ENCODE data around the gene PRR5L. TPM values are rescaled to one million over a fixed set of nuclear protein-coding genes. Genes with fewer than 3 reads are reported as not detected.

PRR5L gene
- total and polyA plus RNA-seq, 5 donors from 2014 or later, result 0.76 to 15.1 (median 1.1) TPM; not detected in 1

- DNase-seq (no peak), ATAC-seq (ENCODE audit: low read depth in 2 of 2) (no peak)
- H3K36me3 ChIP-seq (ENCODE audit: control insufficient read depth, insufficient read depth, low read length), result no peaks in the 10 kb centered on the region
- no peaks in the 10 kb centered on the region for H3K27me3 Mint-ChIP-seq
- no peaks in the 10 kb centered on the region for H3K4me1 Mint-ChIP-seq
- no peaks in the 10 kb centered on the region for H3K27me3 ChIP-seq (ENCODE audit: control insufficient read depth, insufficient read depth, low read length)
- peaks cover 0 to 5% (median 2%) of the 10 kb centered on the region in 7 donors for H3K9me3 Mint-ChIP-seq
- no peaks in the 10 kb centered on the region for H3K4me1 ChIP-seq (ENCODE audit: control insufficient read depth, insufficient read depth, low read length, poor library complexity, severe bottlenecking)
- no peak overlapping the region for H3K4me3 Mint-ChIP-seq
- H3K4me3 ChIP-seq (ENCODE audit: low read depth, low read length), result no peak overlapping the region
- no peak overlapping the region for H3K27ac ChIP-seq (ENCODE audit: insufficient read depth, low read length, poor library complexity, severe bottlenecking)
- no peak overlapping the region for H3K27ac Mint-ChIP-seq
- H3K36me3 Mint-ChIP-seq, result no peaks in the 10 kb centered on the region
- peaks cover 0 to 4% of the 10 kb centered on the region in 2 experiments for H3K9me3 ChIP-seq (ENCODE audit: control insufficient read depth in 2 of 2, low read length in 2 of 2)
These were observed 147.6 kb downstream of the PRR5L start for GRCh38 chr11:36443661-36444060.

DNA sequence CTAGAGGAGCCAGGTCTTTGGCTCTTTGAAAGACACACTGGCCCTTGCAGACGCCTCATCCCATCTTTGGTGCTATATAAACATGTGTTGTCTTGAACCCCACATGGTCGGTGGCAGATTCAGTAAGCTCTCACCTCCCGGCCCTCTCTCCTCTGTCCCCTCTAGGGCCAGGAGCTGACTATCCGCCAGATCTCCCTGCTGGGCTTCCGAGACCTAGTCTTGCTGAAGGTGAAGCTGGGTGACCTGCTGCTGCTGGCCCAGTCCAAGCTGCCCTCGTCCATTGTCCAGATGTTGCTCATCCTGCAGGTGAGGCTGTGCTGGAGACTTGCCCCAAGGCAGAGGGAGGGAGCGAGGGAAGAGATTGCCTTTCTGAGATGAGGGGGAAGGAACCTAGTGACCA lies 150.0 kb downstream of the PRR5L start:
- H3K9me3 ChIP-seq (ENCODE audit: control insufficient read depth in 2 of 2, low read length in 2 of 2), result peaks cover 0 to 4% of the 10 kb centered on the region in 2 experiments
- Mint-ChIP-seq H3K27me3 (peaks cover 4% of the 10 kb centered on the region), H3K27ac (no peak overlapping the region), H3K4me3 (no peak overlapping the region), H3K36me3 (no peaks in the 10 kb centered on the region), H3K4me1 (peaks cover 0 to 13% (median 2%) of the 10 kb centered on the region in 4 donors), H3K9me3 (peaks cover 0 to 4% (median 0%) of the 10 kb centered on the region in 7 donors)
- DNase-seq, result no peak
- no peak overlapping the region for H3K4me3 ChIP-seq (ENCODE audit: low read depth, low read length)
- no peaks in the 10 kb centered on the region for H3K4me1 ChIP-seq (ENCODE audit: control insufficient read depth, insufficient read depth, low read length, poor library complexity, severe bottlenecking)
- no peak for ATAC-seq (ENCODE audit: low read depth in 2 of 2)
- H3K36me3 ChIP-seq (ENCODE audit: control insufficient read depth, insufficient read depth, low read length), result no peaks in the 10 kb centered on the region
- no peak overlapping the region for H3K27ac ChIP-seq (ENCODE audit: insufficient read depth, low read length, poor library complexity, severe bottlenecking)
- H3K27me3 ChIP-seq (ENCODE audit: control insufficient read depth, insufficient read depth, low read length), result no peaks in the 10 kb centered on the region

GRCh38 chr11:36447514-36447913 lies 151.4 kb downstream of the PRR5L start:
- Histone ChIP-seq H3K27ac (ENCODE audit: insufficient read depth, low read length, poor library complexity, severe bottlenecking) (no peak overlapping the region), H3K9me3 (ENCODE audit: control insufficient read depth in 2 of 2, low read length in 2 of 2) (no peaks in the 10 kb centered on the region), H3K27me3 (ENCODE audit: control insufficient read depth, insufficient read depth, low read length) (no peaks in the 10 kb centered on the region), H3K4me1 (ENCODE audit: control insufficient read depth, insufficient read depth, low read length, poor library complexity, severe bottlenecking) (no peaks in the 10 kb centered on the region), H3K36me3 (ENCODE audit: control insufficient read depth, insufficient read depth, low read length) (no peaks in the 10 kb centered on the region), H3K4me3 (ENCODE audit: low read depth, low read length) (no peak overlapping the region)
- H3K27me3 Mint-ChIP-seq, result peaks cover 4% of the 10 kb centered on the region
- peaks cover 0 to 3% (median 0%) of the 10 kb centered on the region in 7 donors for H3K9me3 Mint-ChIP-seq
- no peak overlapping the region for H3K27ac Mint-ChIP-seq
- DNase-seq (no peak), ATAC-seq (ENCODE audit: low read depth in 2 of 2) (no peak)
- H3K36me3 Mint-ChIP-seq, result no peaks in the 10 kb centered on the region
- H3K4me1 Mint-ChIP-seq, result peaks cover 0 to 18% (median 5%) of the 10 kb centered on the region in 4 donors
- H3K4me3 Mint-ChIP-seq, result no peak overlapping the region

DNA sequence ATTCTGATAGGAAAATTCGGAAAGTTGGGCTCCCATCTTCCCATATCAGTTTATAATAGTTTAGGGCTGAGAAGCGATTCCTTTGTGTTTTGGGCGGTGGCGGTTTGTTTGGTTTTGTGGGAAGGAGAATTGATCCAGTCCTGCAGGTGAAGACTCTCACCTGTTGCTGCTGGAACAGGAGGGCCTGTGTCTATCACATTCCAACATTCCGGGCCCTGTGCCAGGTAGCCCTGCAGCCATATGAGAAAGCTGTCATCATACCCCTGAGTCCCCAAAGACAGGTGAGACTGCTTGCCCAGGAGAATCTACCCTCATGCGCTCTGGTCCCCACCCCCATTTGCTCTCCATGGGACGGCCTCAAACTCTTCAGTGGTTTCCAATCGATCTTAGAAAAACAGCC lies 151.9 kb downstream of the PRR5L start:
- ATAC-seq (ENCODE audit: low read depth in 2 of 2), result no peak
- no peak overlapping the region for H3K4me3 Mint-ChIP-seq
- no peak for DNase-seq
- Histone ChIP-seq H3K27ac (ENCODE audit: insufficient read depth, low read length, poor library complexity, severe bottlenecking) (no peak overlapping the region), H3K4me1 (ENCODE audit: control insufficient read depth, insufficient read depth, low read length, poor library complexity, severe bottlenecking) (no peaks in the 10 kb centered on the region), H3K9me3 (ENCODE audit: control insufficient read depth in 2 of 2, low read length in 2 of 2) (no peaks in the 10 kb centered on the region), H3K27me3 (ENCODE audit: control insufficient read depth, insufficient read depth, low read length) (no peaks in the 10 kb centered on the region), H3K4me3 (ENCODE audit: low read depth, low read length) (no peak overlapping the region), H3K36me3 (ENCODE audit: control insufficient read depth, insufficient read depth, low read length) (no peaks in the 10 kb centered on the region)
- peaks cover 0 to under 1% (median 0%) of the 10 kb centered on the region in 7 donors for H3K9me3 Mint-ChIP-seq
- no peak overlapping the region for H3K27ac Mint-ChIP-seq
- H3K36me3 Mint-ChIP-seq, result no peaks in the 10 kb centered on the region
- peaks cover 0 to 23% (median 6%) of the 10 kb centered on the region in 4 donors for H3K4me1 Mint-ChIP-seq
- peaks cover 4% of the 10 kb centered on the region for H3K27me3 Mint-ChIP-seq

GRCh38 chr11:36449561-36450096 lies 153.5 kb downstream of the PRR5L start:
- H3K4me3 Mint-ChIP-seq, result peak overlapping the region in 2 of 4 donors; percentile 66 to 70
- Histone ChIP-seq H3K27me3 (ENCODE audit: control insufficient read depth, insufficient read depth, low read length) (no peaks in the 10 kb centered on the region), H3K4me1 (ENCODE audit: control insufficient read depth, insufficient read depth, low read length, poor library complexity, severe bottlenecking) (no peaks in the 10 kb centered on the region), H3K4me3 (ENCODE audit: low read depth, low read length) (peak overlapping the region; percentile 11), H3K27ac (ENCODE audit: insufficient read depth, low read length, poor library complexity, severe bottlenecking) (no peak overlapping the region), H3K36me3 (ENCODE audit: control insufficient read depth, insufficient read depth, low read length) (no peaks in the 10 kb centered on the region), H3K9me3 (ENCODE audit: control insufficient read depth in 2 of 2, low read length in 2 of 2) (no peaks in the 10 kb centered on the region)
- no peak for DNase-seq
- peak overlapping the region; percentile 0 to 84 (median 77) for H3K27ac Mint-ChIP-seq
- peaks cover 4% of the 10 kb centered on the region for H3K27me3 Mint-ChIP-seq
- no peaks in the 10 kb centered on the region for H3K9me3 Mint-ChIP-seq
- no peaks in the 10 kb centered on the region for H3K36me3 Mint-ChIP-seq
- peaks cover 0 to 29% (median 8%) of the 10 kb centered on the region in 4 donors for H3K4me1 Mint-ChIP-seq
- ATAC-seq (ENCODE audit: low read depth in 2 of 2), result no peak

DNA sequence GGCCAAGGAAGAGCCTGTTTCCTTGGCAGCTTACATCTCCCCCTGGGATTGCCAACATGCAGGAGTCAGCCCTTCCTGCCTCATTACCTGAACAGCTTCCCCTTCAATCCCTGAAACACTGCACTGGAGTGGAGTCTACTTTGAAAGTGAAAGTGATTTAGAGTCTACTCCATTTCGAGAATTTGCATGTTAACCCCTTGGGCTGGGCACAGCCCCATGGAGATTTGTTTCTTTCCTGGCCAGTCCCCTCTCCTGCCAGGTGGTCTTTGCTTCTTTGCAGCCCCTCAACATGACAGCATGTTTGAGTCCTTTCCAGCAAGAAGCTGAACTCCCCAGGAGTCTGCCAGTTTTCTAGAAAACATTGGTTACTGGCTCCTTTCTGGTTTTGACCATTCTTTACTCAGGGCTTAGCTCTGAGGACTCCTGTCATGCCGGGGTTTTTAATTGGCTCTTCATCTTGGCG lies 154.1 kb downstream of the PRR5L start:
- peaks cover 4% of the 10 kb centered on the region for H3K27me3 Mint-ChIP-seq
- DNase-seq, result peak in 1 of 3 donors; percentile 11
- peaks cover 0 to 29% (median 8%) of the 10 kb centered on the region in 4 donors for H3K4me1 Mint-ChIP-seq
- no peak for ATAC-seq (ENCODE audit: low read depth in 2 of 2)
- no peaks in the 10 kb centered on the region for H3K9me3 Mint-ChIP-seq
- peak overlapping the region in 2 of 4 donors; percentile 66 to 70 for H3K4me3 Mint-ChIP-seq
- H3K27me3 ChIP-seq (ENCODE audit: control insufficient read depth, insufficient read depth, low read length), result no peaks in the 10 kb centered on the region
- no peaks in the 10 kb centered on the region for H3K4me1 ChIP-seq (ENCODE audit: control insufficient read depth, insufficient read depth, low read length, poor library complexity, severe bottlenecking)
- no peaks in the 10 kb centered on the region for H3K36me3 ChIP-seq (ENCODE audit: control insufficient read depth, insufficient read depth, low read length)
- peak overlapping the region; percentile 11 for H3K4me3 ChIP-seq (ENCODE audit: low read depth, low read length)
- H3K27ac Mint-ChIP-seq, result peak overlapping the region; percentile 0 to 84 (median 77)
- no peaks in the 10 kb centered on the region for H3K9me3 ChIP-seq (ENCODE audit: control insufficient read depth in 2 of 2, low read length in 2 of 2)
- H3K36me3 Mint-ChIP-seq, result no peaks in the 10 kb centered on the region
- no peak overlapping the region for H3K27ac ChIP-seq (ENCODE audit: insufficient read depth, low read length, poor library complexity, severe bottlenecking)

DNA sequence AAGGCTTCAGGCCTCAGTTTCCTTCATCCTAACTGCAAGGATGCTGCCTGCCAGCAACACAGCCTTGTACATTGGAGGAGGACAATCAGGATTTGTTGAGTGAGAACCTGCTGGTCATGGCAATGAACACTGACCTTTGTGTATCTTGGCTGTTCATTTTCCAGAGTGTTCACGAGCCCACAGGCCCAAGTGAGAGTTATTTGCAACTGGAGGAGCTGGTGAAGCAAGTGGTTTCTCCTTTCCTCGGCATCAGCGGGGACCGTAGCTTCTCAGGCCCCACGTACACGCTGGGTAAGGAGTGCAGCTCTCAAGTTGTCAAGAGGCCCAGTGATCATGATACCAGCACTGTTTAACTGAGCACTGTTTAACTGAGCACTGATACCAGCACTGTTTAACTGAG lies 155.0 kb downstream of the PRR5L start:
- Histone ChIP-seq H3K36me3 (ENCODE audit: control insufficient read depth, insufficient read depth, low read length) (no peaks in the 10 kb centered on the region), H3K9me3 (ENCODE audit: control insufficient read depth in 2 of 2, low read length in 2 of 2) (no peaks in the 10 kb centered on the region), H3K4me1 (ENCODE audit: control insufficient read depth, insufficient read depth, low read length, poor library complexity, severe bottlenecking) (no peaks in the 10 kb centered on the region), H3K4me3 (ENCODE audit: low read depth, low read length) (no peak overlapping the region), H3K27me3 (ENCODE audit: control insufficient read depth, insufficient read depth, low read length) (no peaks in the 10 kb centered on the region), H3K27ac (ENCODE audit: insufficient read depth, low read length, poor library complexity, severe bottlenecking) (no peak overlapping the region)
- Mint-ChIP-seq H3K27me3 (peaks cover 4% of the 10 kb centered on the region), H3K36me3 (no peaks in the 10 kb centered on the region), H3K4me1 (peaks cover 0 to 29% (median 8%) of the 10 kb centered on the region in 4 donors), H3K27ac (no peak overlapping the region), H3K4me3 (no peak overlapping the region), H3K9me3 (no peaks in the 10 kb centered on the region)
- ATAC-seq (ENCODE audit: low read depth in 2 of 2), result no peak
- DNase-seq, result no peak

DNA sequence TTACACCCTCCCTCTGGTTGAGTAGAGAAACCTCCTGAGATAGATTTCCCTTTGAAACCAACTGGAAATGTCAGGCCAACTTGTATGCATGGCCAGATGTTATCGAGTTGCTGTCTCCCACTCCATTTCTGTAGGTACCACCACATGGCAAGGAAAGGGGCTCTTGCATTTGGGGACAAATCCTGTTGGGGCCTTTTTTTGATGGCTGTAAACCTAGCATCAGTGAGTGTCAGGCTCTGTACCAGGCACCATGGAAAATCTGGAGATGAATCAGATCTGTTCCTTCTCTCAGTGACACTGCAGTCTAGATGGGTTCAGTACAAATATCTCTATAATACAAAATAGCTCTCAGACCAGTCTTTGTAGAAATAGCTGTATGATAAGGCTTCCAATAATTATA lies 155.6 kb downstream of the PRR5L start:
- peaks cover 0 to 29% (median 8%) of the 10 kb centered on the region in 4 donors for H3K4me1 Mint-ChIP-seq
- H3K4me3 Mint-ChIP-seq, result no peak overlapping the region
- Histone ChIP-seq H3K27ac (ENCODE audit: insufficient read depth, low read length, poor library complexity, severe bottlenecking) (no peak overlapping the region), H3K36me3 (ENCODE audit: control insufficient read depth, insufficient read depth, low read length) (no peaks in the 10 kb centered on the region), H3K27me3 (ENCODE audit: control insufficient read depth, insufficient read depth, low read length) (no peaks in the 10 kb centered on the region), H3K4me1 (ENCODE audit: control insufficient read depth, insufficient read depth, low read length, poor library complexity, severe bottlenecking) (no peaks in the 10 kb centered on the region), H3K4me3 (ENCODE audit: low read depth, low read length) (no peak overlapping the region), H3K9me3 (ENCODE audit: control insufficient read depth in 2 of 2, low read length in 2 of 2) (no peaks in the 10 kb centered on the region)
- DNase-seq (no peak), ATAC-seq (ENCODE audit: low read depth in 2 of 2) (no peak)
- peaks cover 4% of the 10 kb centered on the region for H3K27me3 Mint-ChIP-seq
- no peak overlapping the region for H3K27ac Mint-ChIP-seq
- H3K36me3 Mint-ChIP-seq, result no peaks in the 10 kb centered on the region
- H3K9me3 Mint-ChIP-seq, result no peaks in the 10 kb centered on the region
